ENCODE measurements around the gene EFHC1.

- TF ChIP-seq TAF1 (IDR thresholded peaks at IDR 0.05; ENCODE audit: borderline replicate concordance, low read depth, low read length) (0 out of 2 replicates have a peak, but pooled peaks have one; percentile 7), POLR2A (IDR thresholded peaks at IDR 0.05; ENCODE audit: low read depth, low read length) (no peak), POLR2AphosphoS5 (IDR thresholded peaks at IDR 0.05; ENCODE audit: low read depth, low read length) (no peak; the same call in none of the 2 replicates)
Observed at GRCh38 chr6:52498538-52499017, 78.4 kb downstream of the EFHC1 start.

Measured in GM12892 (cell line).